PFSK-1 (cell line): ENCODE data around the gene LCMT1.

Experiments used
- FOXP2 ChIP-seq: optimal IDR thresholded peaks from 2 replicates; pipeline ENCODE3; 2011; ENCODE audit warnings: borderline replicate concordance, control low read depth, inconsistent platforms; ENCODE audit not compliant: insufficient read depth; ENCODE audit errors: extremely low read length, extremely low read depth
- POLR2AphosphoS5 ChIP-seq: IDR thresholded peaks from 2 replicates; pipeline ENCODE4 v1.6.1; 2012; ENCODE audit warnings: low read depth, mild to moderate bottlenecking, control low read depth, low read length, moderate library complexity
- REST ChIP-seq, 2 experiments: IDR thresholded peaks; 2 replicates each; pipeline versions ENCODE4 v1.6.1 to v1.8.0; 2011 to 2012; ENCODE audit warnings: low read depth in 2 of 2, low read length in 2 of 2, control low read depth in 1 of 2, inconsistent platforms in 1 of 2, mild to moderate bottlenecking in 1 of 2, moderate library complexity in 1 of 2; ENCODE audit not compliant: insufficient read depth in 1 of 2
- SIN3A ChIP-seq: IDR thresholded peaks from 2 replicates; pipeline ENCODE4 v1.6.1; 2012; ENCODE audit warnings: mild to moderate bottlenecking, low read length, moderate library complexity, borderline replicate concordance; ENCODE audit not compliant: insufficient read depth
- TAF1 ChIP-seq: IDR thresholded peaks from 2 replicates; pipeline ENCODE4 v1.6.1; 2012; ENCODE audit warnings: low read length, control low read depth, borderline replicate concordance; ENCODE audit not compliant: insufficient read depth

LCMT1 gene

GRCh38 chr16:25161753-25162367 lies 50.3 kb downstream of the LCMT1 start:
- TF ChIP-seq POLR2AphosphoS5 (no peak), SIN3A (no peak), REST (IDR thresholded peaks at IDR 0.05; ENCODE audit: insufficient read depth in 1 of 2, low read depth in 2 of 2, low read length in 2 of 2) (no peak), FOXP2 (no peak), TAF1 (no peak)

- TF ChIP-seq SIN3A, result no peak
- no peak for TF ChIP-seq POLR2AphosphoS5
- TF ChIP-seq TAF1, result no peak
- TF ChIP-seq FOXP2, result no peak
- TF ChIP-seq REST (IDR thresholded peaks at IDR 0.05; ENCODE audit: insufficient read depth in 1 of 2, low read depth in 2 of 2, low read length in 2 of 2), result no peak
These were observed 52.1 kb downstream of the LCMT1 start for GRCh38 chr16:25163683-25164082.

GRCh38 chr16:25165284-25165683 lies 53.7 kb downstream of the LCMT1 start:
- TF ChIP-seq FOXP2 (no peak), POLR2AphosphoS5 (no peak), REST (IDR thresholded peaks at IDR 0.05; ENCODE audit: insufficient read depth in 1 of 2, low read depth in 2 of 2, low read length in 2 of 2) (no peak), SIN3A (no peak), TAF1 (no peak)

GRCh38 chr16:25171390-25171789 lies 59.8 kb downstream of the LCMT1 start:
- no peak for TF ChIP-seq POLR2AphosphoS5
- no peak for TF ChIP-seq TAF1
- TF ChIP-seq FOXP2, result no peak
- TF ChIP-seq REST (IDR thresholded peaks at IDR 0.05; ENCODE audit: insufficient read depth in 1 of 2, low read depth in 2 of 2, low read length in 2 of 2), result no peak
- TF ChIP-seq SIN3A, result no peak

GRCh38 chr16:25172831-25173230 lies 61.3 kb downstream of the LCMT1 start:
- no peak for TF ChIP-seq FOXP2
- no peak for TF ChIP-seq POLR2AphosphoS5
- no peak for TF ChIP-seq REST (IDR thresholded peaks at IDR 0.05; ENCODE audit: insufficient read depth in 1 of 2, low read depth in 2 of 2, low read length in 2 of 2)
- no peak for TF ChIP-seq TAF1
- no peak for TF ChIP-seq SIN3A
